ENCODE data around the gene GREB1L. TPM values are rescaled to one million over a fixed set of nuclear protein-coding genes. Genes with fewer than 3 reads are reported as not detected.

The GREB1L gene
- total RNA-seq, result 1.5 and 1.7 TPM in 2 replicates

GRCh38 chr18:21242141-21242779 is at the start of gene GREB1L:
GREB1L (plus strand) TSS chr18:21242232; CDS start chr18:21383519, 141,287 bp downstream.

Other genes with a start within 250 kb of the GREB1L start
- 14.6 and 19.5 TPM in 2 replicates for gene ROCK1, start 130.4 kb upstream of the GREB1L start, total RNA-seq

Measured in airway epithelial cell (primary cell).